Ovary (tissue), 9 donors: ENCODE results near the gene SLC16A14. TPM values are rescaled to one million over a fixed set of nuclear protein-coding genes. Genes with fewer than 3 reads are reported as not detected.

Experiments used
- DNase-seq, 5 donors: peaks; one replicate each; pipeline ENCODE4 v3.0.0-alpha.2; 2019 to 2020
- H3K27ac ChIP-seq, 2 donors: fragments of 200-600 bp; one replicate each; pipeline versions ENCODE4 v1.5.1 to v1.8.0; 2019 to 2022
- H3K27me3 ChIP-seq: fragments of 200-600 bp; one replicate; pipeline ENCODE4 v1.8.0; 2022
- H3K36me3 ChIP-seq: fragments of 200-600 bp; sonication (generic); one replicate; pipeline ENCODE4 v1.5.1; 2019
- H3K4me1 ChIP-seq: one replicate; pipeline ENCODE4 v1.8.1; 2013; ENCODE audit warnings: mild to moderate bottlenecking, moderate library complexity; ENCODE audit not compliant: insufficient read depth
- H3K4me3 ChIP-seq: fragments of 200-600 bp; sonication (generic); one replicate; pipeline ENCODE4 v1.5.1; 2017
- H3K9me3 ChIP-seq, 2 donors: fragments of 200-600 bp in 1 of 2; sonication (generic) in 1 of 2; one replicate each; pipeline versions ENCODE4 v1.5.1 to v1.8.1; 2013 to 2019; ENCODE audit warnings: mild to moderate bottlenecking in 1 of 2, moderate library complexity in 1 of 2
- CTCF ChIP-seq, 3 donors: fragments of 450-650 bp in 2 of 3; fragments of 200-600 bp in 1 of 3; IDR thresholded peaks; one replicate each; pipeline versions ENCODE4 v1.5.1 to v1.8.0; 2016 to 2022; ENCODE audit warnings: antibody characterized with exemption in 3 of 3, mild to moderate bottlenecking in 1 of 3
- EP300 ChIP-seq: sonication (generic); formaldehyde crosslinking; IDR thresholded peaks from one replicate; pipeline ENCODE4 v1.6.1; 2017; ENCODE audit warnings: antibody characterized with exemption
- POLR2A ChIP-seq: fragments of 450-650 bp; IDR thresholded peaks from one replicate; pipeline ENCODE4 v1.6.1; 2017; ENCODE audit warnings: antibody characterized with exemption, mild to moderate bottlenecking, moderate library complexity
- WGBS, 3 donors: extraction: QIAGEN DNeasy Blood & Tissue Kit in 1 of 3; methylation state at CpG; one replicate each; pipeline versions ENCODE4 v1.1.5 to v1.1.7; 2013 to 2017; 5-methylcytosine and 5-hydroxymethylcytosine counted together
- intact Hi-C, 4 donors: fragments of 100-400 bp; cut with DNase I; formaldehyde crosslinking; loops; one replicate each; pipeline versions ENCODE4 v1.11.0 to v1.15.1; 2022 to 2023
- polyA plus RNA-seq, 2 donors: library from polyadenylated mRNA; stranded (reverse); fragments of 200-250 nt in 1 of 2; fragments of 350-450 nt in 1 of 2; fragmentation: Illumina TruSeq in 1 of 2; extraction: RNeasy Lipid Tissue Mini Kit (QIAGEN cat#74804) in 1 of 2; gene quantifications; one replicate each; pipeline ENCODE4 v1.2.3, GENCODE V29; 2013 to 2014
- total RNA-seq, 7 donors: library from RNA; depleted of rRNA in 2 of 7; stranded (reverse); fragments of >200 nt in 2 of 7; fragmentation: NEBNext Ultra II Directional in 3 of 7; extraction: Animal tissue kit (Norgen Biotek cat#: 25700) in 3 of 7; gene quantifications; one replicate each; pipeline versions ENCODE4 v1.1.0 to v1.2.4, GENCODE V29; 2016 to 2023
- donor health status: DM: no; HTN: no; CAD: no; lungs with moderate emphysema.
- donor health status: DM: no; HTN: no; CAD: no.
- donor health status: Bipolar disorder and iron deficiency.
- donor health status: DM: yes; HTN: yes; CAD: no.
- donor health status: DM: no; HTN: no; CAD: no.
- donor health status: DM: yes; HTN: yes; CAD: no.

Gene SLC16A14
- total and polyA plus RNA-seq, 9 donors: 3.4 to 29.8 (median 11.2) TPM

- Histone ChIP-seq H3K27ac (no peak overlapping the region), H3K9me3 (no peaks in the 10 kb centered on the region), H3K4me3 (no peak overlapping the region), H3K36me3 (no peaks in the 10 kb centered on the region), H3K27me3 (no peaks in the 10 kb centered on the region), H3K4me1 (no peaks in the 10 kb centered on the region)
- TF ChIP-seq EP300: no peak
- no peak for TF ChIP-seq POLR2A
- TF ChIP-seq CTCF (IDR thresholded peaks at IDR 0.05): no peak
- intact Hi-C loops: loop anchor here in 1 of 4 donors (10.0 kb wide), 1 partner anchor 48 kb away; the partner anchor contains the start of gene SLC16A14
- no peak for DNase-seq
Observed at GRCh38 chr2:230016844-230017243, 51.9 kb downstream of the SLC16A14 start.

GRCh38 chr2:230012267-230012884, 56.3 kb downstream of the SLC16A14 start:
- 54 to 76% (median 65%) methylated on average over 10 of the region's 10 CpGs for WGBS, 3 donors
- Histone ChIP-seq H3K9me3 (no peaks in the 10 kb centered on the region), H3K4me3 (no peak overlapping the region), H3K27me3 (no peaks in the 10 kb centered on the region), H3K4me1 (peaks cover 10% of the 10 kb centered on the region), H3K27ac (no peak overlapping the region), H3K36me3 (no peaks in the 10 kb centered on the region)
- intact Hi-C loops: loop anchor here in 1 of 4 donors (10.0 kb wide), 1 partner anchor 52 kb away; the partner anchor contains the start of gene SLC16A14
- TF ChIP-seq EP300 (no peak), CTCF (IDR thresholded peaks at IDR 0.05) (no peak), POLR2A (no peak)
- no peak for DNase-seq

- H3K27ac ChIP-seq: no peak overlapping the region
- H3K4me3 ChIP-seq: no peak overlapping the region
- TF ChIP-seq POLR2A: no peak
- no peak for TF ChIP-seq EP300
- TF ChIP-seq CTCF (IDR thresholded peaks at IDR 0.05): no peak
- intact Hi-C loops: loop anchor here in 1 of 4 donors (10.0 kb wide), 1 partner anchor 53 kb away; the partner anchor contains the start of gene SLC16A14
- H3K36me3 ChIP-seq: no peaks in the 10 kb centered on the region
- DNase-seq: no peak
- H3K4me1 ChIP-seq: peaks cover 10% of the 10 kb centered on the region
- H3K27me3 ChIP-seq: no peaks in the 10 kb centered on the region
- H3K9me3 ChIP-seq: no peaks in the 10 kb centered on the region
- 19 to 48% (median 23%) methylated on average over 1 of the region's 1 CpG for WGBS, 3 donors
Observed at GRCh38 chr2:230011617-230012016, 57.1 kb downstream of the SLC16A14 start.

GRCh38 chr2:230010501-230010900, 58.2 kb downstream of the SLC16A14 start:
- DNase-seq: peak in 4 of 5 donors; percentile 30 to 63 (median 42)
- no peak for TF ChIP-seq EP300
- no peak for TF ChIP-seq POLR2A
- TF ChIP-seq CTCF (IDR thresholded peaks at IDR 0.05): no peak
- intact Hi-C loops: loop anchor here in 1 of 4 donors (10.0 kb wide), 1 partner anchor 54 kb away; the partner anchor contains the start of gene SLC16A14
- Histone ChIP-seq H3K27me3 (no peaks in the 10 kb centered on the region), H3K36me3 (no peaks in the 10 kb centered on the region), H3K9me3 (no peaks in the 10 kb centered on the region), H3K4me1 (peaks cover 10% of the 10 kb centered on the region), H3K27ac (no peak overlapping the region), H3K4me3 (no peak overlapping the region)
- WGBS, 3 donors: 12 to 47% (median 25%) methylated on average over 6 of the region's 6 CpGs
